Measurements from ENCODE around the gene ANGPTL8. TPM values are rescaled to one million over a fixed set of nuclear protein-coding genes. Genes with fewer than 3 reads are reported as not detected.

Gene ANGPTL8
- total RNA-seq, 1 donor, result not detected

- H3K27ac ChIP-seq (ENCODE audit: low read depth, low read length), result no peak overlapping the region
- no peaks in the 10 kb centered on the region for H3K9me3 ChIP-seq (ENCODE audit: low read depth, low read length)
- no peaks in the 10 kb centered on the region for H3K27me3 ChIP-seq (ENCODE audit: insufficient read depth, low read length)
- H3K4me1 ChIP-seq (ENCODE audit: insufficient read depth, low read length), result peaks cover 7% of the 10 kb centered on the region
- H2AFZ ChIP-seq (ENCODE audit: low read length), result peak overlapping the region; percentile 65
- H3K79me2 ChIP-seq (ENCODE audit: insufficient read depth, low read length), result no peaks in the 10 kb centered on the region
- DNase-seq (ENCODE audit: insufficient read length, low spot score, missing footprints), result peak; percentile 100
- TF ChIP-seq CTCF (IDR thresholded peaks at IDR 0.05; ENCODE audit: extremely low read depth, low read depth, low read length), result peak; percentile 55
- H4K20me1 ChIP-seq (ENCODE audit: insufficient read depth, low read length), result no peaks in the 10 kb centered on the region
- H3K36me3 ChIP-seq (ENCODE audit: insufficient read depth, low read length), result peaks cover 4% of the 10 kb centered on the region
- peak overlapping the region; percentile 64 for H3K4me2 ChIP-seq (ENCODE audit: insufficient read depth, low read length)
- no peak overlapping the region for H3K4me3 ChIP-seq (ENCODE audit: insufficient read depth, low read length)
These were observed 3.7 kb downstream of the ANGPTL8 start for GRCh38 chr19:11242864-11243797.

GRCh38 chr19:11243798-11244169, 4.4 kb downstream of the ANGPTL8 start:
- TF ChIP-seq CTCF (IDR thresholded peaks at IDR 0.05; ENCODE audit: extremely low read depth, low read depth, low read length), result no peak
- no peak overlapping the region for H3K27ac ChIP-seq (ENCODE audit: low read depth, low read length)
- H2AFZ ChIP-seq (ENCODE audit: low read length), result peak overlapping the region; percentile 65
- H3K9me3 ChIP-seq (ENCODE audit: low read depth, low read length), result no peaks in the 10 kb centered on the region
- H3K4me3 ChIP-seq (ENCODE audit: insufficient read depth, low read length), result no peak overlapping the region
- H3K4me1 ChIP-seq (ENCODE audit: insufficient read depth, low read length), result peaks cover 7% of the 10 kb centered on the region
- peaks cover 3% of the 10 kb centered on the region for H3K36me3 ChIP-seq (ENCODE audit: insufficient read depth, low read length)
- DNase-seq (ENCODE audit: insufficient read length, low spot score, missing footprints), result peak; percentile 31
- H4K20me1 ChIP-seq (ENCODE audit: insufficient read depth, low read length), result no peaks in the 10 kb centered on the region
- H3K79me2 ChIP-seq (ENCODE audit: insufficient read depth, low read length), result no peaks in the 10 kb centered on the region
- peak overlapping the region; percentile 64 for H3K4me2 ChIP-seq (ENCODE audit: insufficient read depth, low read length)
- no peaks in the 10 kb centered on the region for H3K27me3 ChIP-seq (ENCODE audit: insufficient read depth, low read length)

- no peaks in the 10 kb centered on the region for H3K9me3 ChIP-seq (ENCODE audit: low read depth, low read length)
- no peaks in the 10 kb centered on the region for H3K79me2 ChIP-seq (ENCODE audit: insufficient read depth, low read length)
- no peaks in the 10 kb centered on the region for H3K27me3 ChIP-seq (ENCODE audit: insufficient read depth, low read length)
- no peak overlapping the region for H3K4me2 ChIP-seq (ENCODE audit: insufficient read depth, low read length)
- peaks cover 7% of the 10 kb centered on the region for H3K4me1 ChIP-seq (ENCODE audit: insufficient read depth, low read length)
- no peak for TF ChIP-seq CTCF (IDR thresholded peaks at IDR 0.05; ENCODE audit: extremely low read depth, low read depth, low read length)
- H4K20me1 ChIP-seq (ENCODE audit: insufficient read depth, low read length), result no peaks in the 10 kb centered on the region
- H3K27ac ChIP-seq (ENCODE audit: low read depth, low read length), result no peak overlapping the region
- no peak overlapping the region for H2AFZ ChIP-seq (ENCODE audit: low read length)
- H3K4me3 ChIP-seq (ENCODE audit: insufficient read depth, low read length), result no peak overlapping the region
- DNase-seq (ENCODE audit: insufficient read length, low spot score, missing footprints), result peak; percentile 51
- H3K36me3 ChIP-seq (ENCODE audit: insufficient read depth, low read length), result no peaks in the 10 kb centered on the region
These were observed 5.6 kb downstream of the ANGPTL8 start for GRCh38 chr19:11244846-11245589.

- Histone ChIP-seq H2AFZ (ENCODE audit: low read length) (no peak overlapping the region), H3K9me3 (ENCODE audit: low read depth, low read length) (no peaks in the 10 kb centered on the region), H3K79me2 (ENCODE audit: insufficient read depth, low read length) (no peaks in the 10 kb centered on the region), H3K27me3 (ENCODE audit: insufficient read depth, low read length) (no peaks in the 10 kb centered on the region), H4K20me1 (ENCODE audit: insufficient read depth, low read length) (no peaks in the 10 kb centered on the region), H3K27ac (ENCODE audit: low read depth, low read length) (no peak overlapping the region), H3K4me2 (ENCODE audit: insufficient read depth, low read length) (no peak overlapping the region), H3K36me3 (ENCODE audit: insufficient read depth, low read length) (no peaks in the 10 kb centered on the region), H3K4me1 (ENCODE audit: insufficient read depth, low read length) (peaks cover 7% of the 10 kb centered on the region), H3K4me3 (ENCODE audit: insufficient read depth, low read length) (no peak overlapping the region)
- no peak for TF ChIP-seq CTCF (IDR thresholded peaks at IDR 0.05; ENCODE audit: extremely low read depth, low read depth, low read length)
- peak; percentile 62 for DNase-seq (ENCODE audit: insufficient read length, low spot score, missing footprints)
These were observed 7.5 kb downstream of the ANGPTL8 start for GRCh38 chr19:11246941-11247340.
